Naive B cell (primary cell): ENCODE measurements around the gene NEXMIF. TPM values are rescaled to one million over a fixed set of nuclear protein-coding genes. Genes with fewer than 3 reads are reported as not detected.
A peak's percentile ranks its signal among the peaks of the same experiment; 100 is the strongest.
"Not testable (repeated sequence)": the region's sequence is repeated elsewhere in the genome, so short reads cannot be mapped to it uniquely, and the experiment has no call there.

Source experiments
- ATAC-seq, 2 donors: fragments of 150-1000 bp; cut with Tn5 transposase; 2 replicates each; pipeline ENCODE4 v1.10.0; 2021; ENCODE audit warnings: low read depth in 2 of 2, mild to moderate bottlenecking in 2 of 2, moderate library complexity in 2 of 2
- DNase-seq: peaks from one replicate; pipeline ENCODE4 v3.0.0; 2022
- H3K27ac Mint-ChIP-seq, 6 donors: one replicate each; pipeline ENCODE4 v1.8.0; 2020 to 2022; ENCODE audit warnings: mild to moderate bottlenecking in 6 of 6, mixed read lengths in 6 of 6, moderate library complexity in 5 of 6, inconsistent platforms in 2 of 6
- H3K27me3 Mint-ChIP-seq, 3 donors: one replicate each; pipeline ENCODE4 v1.8.0; 2021 to 2022; ENCODE audit warnings: mixed read lengths in 3 of 3, mild to moderate bottlenecking in 1 of 3
- H3K36me3 Mint-ChIP-seq, 2 donors: one replicate each; pipeline ENCODE4 v1.8.0; 2020 to 2022; ENCODE audit warnings: mixed read lengths in 2 of 2, inconsistent platforms in 1 of 2, mild to moderate bottlenecking in 1 of 2
- H3K4me1 Mint-ChIP-seq, 3 donors: one replicate each; pipeline ENCODE4 v1.8.0; 2020 to 2022; ENCODE audit warnings: mixed read lengths in 3 of 3, inconsistent platforms in 1 of 3, mild to moderate bottlenecking in 1 of 3, moderate library complexity in 1 of 3
- H3K4me3 Mint-ChIP-seq, 8 donors: one replicate each; pipeline ENCODE4 v1.8.0; 2020 to 2022; ENCODE audit warnings: mild to moderate bottlenecking in 8 of 8, mixed read lengths in 8 of 8, moderate library complexity in 8 of 8, inconsistent platforms in 2 of 8
- H3K9me3 Mint-ChIP-seq, 7 donors: one replicate each; pipeline ENCODE4 v1.8.0; 2020 to 2022; ENCODE audit warnings: mixed read lengths in 7 of 7, mild to moderate bottlenecking in 5 of 7, inconsistent platforms in 2 of 7, moderate library complexity in 1 of 7
- polyA plus RNA-seq, 6 donors: library from polyadenylated mRNA; unstranded; fragments of 300-500 nt; fragmentation: Illumina TruSeq; gene quantifications; one replicate each; pipeline ENCODE4 v1.2.3, GENCODE V29; 2021; ENCODE audit warnings: low read depth in 6 of 6

The NEXMIF gene
- polyA plus RNA-seq, 6 donors from 2014 or later: 0.03 to 0.37 TPM; not detected in 4

DNA sequence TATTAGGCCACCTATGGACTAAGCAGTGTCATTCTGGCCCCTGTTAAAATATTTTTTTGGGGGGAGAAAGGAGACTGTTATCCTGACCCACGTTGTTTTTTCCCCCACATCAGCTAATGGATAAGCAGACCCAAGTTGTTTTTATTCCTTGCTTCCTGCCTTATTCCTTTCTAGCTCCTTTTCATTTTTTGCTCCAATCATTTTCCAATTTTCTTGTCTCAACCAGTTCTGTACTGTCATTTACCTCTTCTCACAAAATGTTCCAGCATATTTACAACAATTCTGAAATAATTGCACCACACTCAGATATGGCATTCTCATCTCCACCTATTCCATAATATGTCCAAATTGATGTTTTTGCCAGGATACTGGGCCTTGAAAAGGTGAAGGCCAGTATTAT lies 150.3 kb downstream of the NEXMIF start:
- Mint-ChIP-seq H3K27me3 (no peaks in the 10 kb centered on the region), H3K36me3 (no peaks in the 10 kb centered on the region), H3K27ac (peak overlapping the region in 1 of 6 donors; percentile 5), H3K4me1 (no peaks in the 10 kb centered on the region), H3K4me3 (no peak overlapping the region), H3K9me3 (peaks cover 0 to 3% (median 0%) of the 10 kb centered on the region in 7 donors)
- DNase-seq (no peak), ATAC-seq (no peak)

DNA sequence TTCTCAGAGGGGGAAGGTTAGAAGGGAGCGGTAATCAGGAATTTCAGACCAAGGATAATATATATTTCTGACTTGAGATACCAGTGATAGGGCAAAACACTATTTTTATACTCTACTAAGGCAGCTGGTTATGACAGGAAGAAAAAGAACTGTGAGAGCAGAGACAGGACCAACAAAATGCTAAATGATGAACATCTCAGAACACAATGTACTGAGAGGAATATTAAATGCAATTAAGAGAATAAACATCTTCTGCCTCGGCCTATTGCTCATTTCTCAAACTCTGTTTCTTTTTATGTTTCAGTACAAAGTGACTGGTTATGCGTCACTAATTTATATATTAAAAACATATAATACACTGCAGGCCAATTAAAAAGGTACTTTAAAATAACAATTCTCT lies 188.8 kb downstream of the NEXMIF start:
- Mint-ChIP-seq H3K4me1 (no peaks in the 10 kb centered on the region), H3K9me3 (peaks cover 0 to 4% (median 0%) of the 10 kb centered on the region in 7 donors), H3K27ac (no peak overlapping the region), H3K4me3 (no peak overlapping the region), H3K27me3 (no peaks in the 10 kb centered on the region), H3K36me3 (no peaks in the 10 kb centered on the region)
- DNase-seq (no peak), ATAC-seq (no peak)

DNA sequence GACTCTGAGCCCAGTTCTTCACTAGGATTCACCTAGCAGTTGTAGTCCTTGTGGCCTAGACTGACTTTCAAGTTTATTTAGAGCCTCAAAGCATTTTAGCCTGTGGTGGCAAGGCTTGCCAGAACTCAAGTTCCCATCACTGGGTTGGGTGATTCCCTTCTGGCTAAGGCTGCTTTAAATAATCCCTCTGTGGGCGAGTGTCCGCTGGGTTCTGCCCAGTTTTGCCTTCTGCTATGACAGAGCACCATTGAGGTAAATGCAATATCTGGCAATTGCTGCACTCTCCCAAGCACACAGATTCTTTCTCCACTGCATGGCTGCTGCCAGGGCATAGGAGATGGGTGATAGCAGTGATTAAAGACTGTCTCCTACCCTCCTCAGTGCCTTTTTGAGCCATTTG lies 220.0 kb downstream of the NEXMIF start:
- DNase-seq: no peak
- no peak overlapping the region for H3K4me3 Mint-ChIP-seq
- peaks cover 0 to 11% (median 6%) of the 10 kb centered on the region in 7 donors for H3K9me3 Mint-ChIP-seq
- no peaks in the 10 kb centered on the region for H3K4me1 Mint-ChIP-seq
- H3K27me3 Mint-ChIP-seq: peaks cover 0 to 21% (median 5%) of the 10 kb centered on the region in 3 donors
- no peaks in the 10 kb centered on the region for H3K36me3 Mint-ChIP-seq
- no peak overlapping the region for H3K27ac Mint-ChIP-seq
- no peak for ATAC-seq

DNA sequence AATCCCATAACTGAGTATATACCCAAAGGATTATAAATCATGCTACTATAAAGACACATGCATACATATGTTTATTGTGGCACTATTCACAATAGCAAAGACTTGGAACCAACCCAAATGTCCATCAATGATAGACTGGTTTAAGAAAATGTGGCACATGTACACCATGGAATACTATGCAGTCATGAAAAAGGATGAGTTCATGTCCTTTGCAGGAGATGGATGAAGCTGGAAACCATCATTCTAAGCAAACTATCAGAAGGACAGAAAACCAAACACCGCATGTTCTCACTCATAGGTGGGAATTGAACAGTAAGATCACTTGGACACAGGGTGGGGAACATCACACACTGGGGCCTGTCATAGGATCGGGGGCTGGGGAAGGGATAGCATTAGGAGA lies 223.9 kb downstream of the NEXMIF start:
- not testable (repeated sequence) for DNase-seq, ATAC-seq, H3K4me3 Mint-ChIP-seq, H3K36me3 Mint-ChIP-seq, H3K27ac Mint-ChIP-seq, H3K4me1 Mint-ChIP-seq, H3K27me3 Mint-ChIP-seq
- H3K9me3 Mint-ChIP-seq: peaks cover 0 to 12% (median 7%) of the 10 kb centered on the region in 7 donors

DNA sequence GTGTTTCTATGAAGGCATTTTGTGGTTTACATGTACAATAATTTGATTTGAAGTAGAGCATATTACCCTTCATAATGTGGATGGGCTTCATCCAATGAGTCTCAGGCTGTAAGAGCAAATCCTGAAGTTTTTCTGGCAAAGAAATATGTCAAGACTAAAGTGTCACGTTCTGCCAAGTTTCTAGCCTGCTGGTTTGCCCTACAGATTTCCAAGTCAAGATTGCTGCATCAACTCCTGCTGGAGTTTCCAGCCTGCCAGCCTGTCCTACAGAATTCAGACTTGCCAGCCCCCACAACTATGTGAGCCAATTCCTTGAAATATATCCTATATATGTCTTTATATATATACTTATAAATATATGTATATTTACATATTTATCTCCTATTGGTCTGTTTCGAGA lies 240.8 kb downstream of the NEXMIF start:
- no peaks in the 10 kb centered on the region for H3K36me3 Mint-ChIP-seq

More for the DNA sequence above, 240.8 kb downstream of the NEXMIF start:
- ATAC-seq (no peak), DNase-seq (no peak)
- peaks cover 0 to 20% (median 13%) of the 10 kb centered on the region in 7 donors for H3K9me3 Mint-ChIP-seq
- no peaks in the 10 kb centered on the region for H3K27me3 Mint-ChIP-seq
- no peak overlapping the region for H3K4me3 Mint-ChIP-seq
- no peak overlapping the region for H3K27ac Mint-ChIP-seq
- no peaks in the 10 kb centered on the region for H3K4me1 Mint-ChIP-seq

Other genes with a start within 250 kb of the NEXMIF start
- gene ABCB7, start 230.8 kb upstream of the NEXMIF start, polyA plus RNA-seq: 10 to 100 TPM; 16.5 to 29.9 (median 21.8) TPM